Subcutaneous adipose tissue (tissue), 4 donors: ENCODE data around the gene BID. TPM values are rescaled to one million over a fixed set of nuclear protein-coding genes. Genes with fewer than 3 reads are reported as not detected.

ENCODE experiments used
- CTCF ChIP-seq: fragments of 450-650 bp; IDR thresholded peaks from one replicate; pipeline ENCODE4 v1.5.1; 2016; ENCODE audit warnings: low read depth, mild to moderate bottlenecking, control low read depth, antibody characterized with exemption, moderate library complexity
- total RNA-seq, 4 donors: library from RNA; depleted of rRNA; stranded (reverse); fragments of >200 nt; gene quantifications; one replicate each; pipeline ENCODE4 v1.1.0, GENCODE V29; 2016

The BID gene
- total RNA-seq, 4 donors from 2014 or later: 24.2 to 53.0 (median 37.0) TPM

DNA sequence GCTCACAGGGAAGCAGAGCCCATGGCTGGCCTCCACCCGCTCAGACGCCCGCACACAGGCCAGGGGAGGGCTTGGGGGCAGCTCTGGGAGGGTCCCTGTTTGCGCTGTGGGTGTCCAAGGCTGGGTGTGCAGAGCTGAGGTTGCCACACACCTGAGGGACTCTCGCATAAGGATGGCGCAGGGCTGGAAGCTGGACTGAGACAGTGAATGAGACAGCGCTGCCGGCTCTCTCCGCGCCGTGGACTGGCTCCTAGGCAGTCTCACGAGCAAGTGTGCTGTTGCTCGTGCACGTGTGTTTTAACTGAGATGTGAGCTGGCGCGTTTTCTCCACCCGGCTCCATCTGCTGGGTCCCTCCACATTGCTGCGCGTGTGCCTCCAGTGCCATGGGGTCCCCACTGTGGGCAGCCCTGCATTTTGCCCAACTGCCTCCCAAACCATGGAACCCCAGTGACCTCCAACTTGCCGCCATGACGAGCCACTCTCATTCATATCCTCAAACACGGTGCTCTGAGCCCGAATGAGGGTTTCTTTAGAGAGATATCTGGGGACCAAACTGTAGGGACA is 4.2 kb upstream of the BID start:
- TF ChIP-seq CTCF: no peak

DNA sequence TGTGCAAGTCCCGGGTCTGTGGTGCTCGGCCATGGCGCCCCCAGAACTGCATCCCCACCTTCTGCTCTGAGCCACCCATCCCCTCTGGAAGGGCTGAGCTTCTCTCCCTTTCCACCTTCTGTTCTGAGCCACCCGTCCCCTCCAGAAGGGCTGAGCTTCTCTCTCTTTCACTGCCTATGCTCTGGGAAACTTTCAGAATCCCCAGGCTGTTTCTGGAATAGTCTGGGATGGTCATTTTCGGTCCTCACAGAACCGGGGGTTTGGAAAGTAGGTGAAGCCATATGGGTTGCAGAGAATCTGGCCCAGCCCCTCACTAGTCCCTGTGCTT is 3.4 kb upstream of the BID start:
- TF ChIP-seq CTCF: no peak

DNA sequence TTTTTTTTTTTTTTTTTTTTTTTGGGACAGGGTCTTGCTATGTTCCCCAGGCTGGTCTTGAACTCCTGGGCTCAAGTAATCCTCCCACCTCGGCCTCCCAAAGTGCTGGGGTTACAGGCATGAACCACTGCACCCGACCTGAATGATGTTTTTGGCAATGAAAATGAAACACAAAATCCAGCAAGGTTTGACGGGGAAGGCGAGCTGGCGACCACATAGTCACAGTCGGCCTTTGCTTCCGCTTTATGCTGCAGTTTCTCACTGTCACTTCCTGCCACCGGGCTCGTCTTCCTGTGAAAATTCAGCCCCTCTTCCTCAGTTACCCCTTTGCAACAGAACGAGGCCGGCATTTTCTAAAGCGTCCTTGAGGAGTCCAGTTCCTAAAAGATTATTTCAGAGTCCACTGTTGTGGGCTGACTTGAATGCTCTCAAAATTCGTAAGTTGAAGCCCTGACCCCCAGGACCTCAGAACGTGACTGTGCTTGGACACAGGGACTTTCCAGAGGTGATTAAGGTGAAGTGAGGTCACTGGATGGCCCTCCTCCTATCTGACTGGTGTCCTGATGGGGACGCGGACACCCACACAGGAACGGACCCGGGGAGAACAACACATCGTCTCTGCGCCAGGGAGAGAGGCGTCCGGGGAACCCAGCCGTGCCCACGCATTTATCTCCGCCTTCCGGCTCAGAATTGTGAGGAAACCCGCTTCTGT is 2.9 kb upstream of the BID start:
- no peak for TF ChIP-seq CTCF

DNA sequence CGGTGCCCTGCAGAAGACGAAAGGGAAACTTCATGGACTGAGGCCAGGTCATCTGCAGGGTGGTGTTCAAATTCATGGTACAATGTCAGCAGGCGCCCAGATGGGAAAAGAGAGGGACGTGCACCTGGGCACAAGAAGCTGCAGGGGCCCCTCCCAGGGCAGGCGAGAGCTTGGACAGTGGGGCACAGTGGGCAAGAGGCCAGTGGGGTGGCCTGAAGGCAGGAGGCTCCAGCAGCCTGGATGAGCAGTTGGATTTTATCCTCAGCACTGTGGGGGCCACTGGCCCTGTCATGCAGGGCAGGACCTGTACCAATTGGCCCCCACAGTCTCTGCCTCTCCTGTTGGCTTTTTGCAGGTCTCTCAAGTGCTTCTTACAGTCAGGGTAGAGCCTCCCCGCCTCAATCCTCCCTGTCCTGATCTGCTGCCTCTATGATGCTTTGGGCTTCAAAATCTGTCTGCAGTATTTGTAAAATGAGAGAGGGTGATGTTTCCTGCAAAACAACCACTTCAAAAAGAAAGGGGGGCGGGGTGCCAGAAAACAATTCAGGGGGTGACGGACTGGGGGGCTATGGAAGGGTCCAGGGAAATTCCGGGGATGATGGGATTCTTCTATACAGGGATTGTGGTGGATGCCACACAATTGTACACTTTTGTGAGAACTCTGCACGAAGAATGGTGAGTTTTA is 1.7 kb upstream of the BID start:
- no peak for TF ChIP-seq CTCF

DNA sequence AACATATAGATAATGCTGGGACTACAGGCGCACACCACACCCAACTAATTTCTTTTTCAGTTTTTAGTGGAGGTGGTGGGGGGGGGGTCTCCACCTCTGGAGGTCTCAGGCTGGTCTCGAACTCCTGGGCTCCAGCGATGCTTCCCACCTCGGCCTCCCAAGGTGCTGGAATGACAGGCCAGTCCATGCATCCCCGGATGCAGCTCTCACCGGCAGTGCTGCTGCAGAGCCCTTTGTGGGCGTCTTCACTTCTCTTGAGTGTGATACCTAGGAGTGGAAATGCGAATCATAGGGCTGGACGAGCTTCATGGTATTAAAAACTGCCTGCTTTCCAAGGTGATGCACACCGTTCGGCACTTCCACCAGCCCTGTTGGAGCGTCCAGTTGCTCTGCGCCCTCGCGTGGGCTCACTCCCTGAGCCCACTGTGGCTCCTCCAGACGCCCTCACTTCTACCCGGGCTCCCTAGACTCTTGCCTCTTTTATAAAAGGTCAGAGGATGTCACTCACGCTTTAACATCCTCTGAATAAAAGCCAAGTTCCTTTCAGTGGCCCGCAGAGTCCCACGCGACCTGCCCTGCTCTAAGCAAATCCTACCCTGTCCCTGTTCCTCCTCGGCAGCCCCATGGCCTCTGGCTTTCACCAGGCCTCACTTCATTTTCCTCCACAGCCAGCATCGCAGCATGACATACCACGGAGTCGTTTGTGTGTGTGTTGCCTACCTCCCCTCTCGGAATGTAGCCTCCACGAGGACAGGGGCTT is 837 bp upstream of the BID start:
- TF ChIP-seq CTCF: no peak

- TF ChIP-seq CTCF: no peak
These were observed 563 bp downstream of the BID start for GRCh38 chr22:17773606-17774205.
